ENCODE data around the gene ATP1A3. TPM values are rescaled to one million over a fixed set of nuclear protein-coding genes. Genes with fewer than 3 reads are reported as not detected.
A peak's percentile ranks its signal among the peaks of the same experiment; 100 is the strongest.

ATP1A3 gene
- total RNA-seq, 2 donors from 2014 or later, result 0.19 TPM; not detected in 1

DNA sequence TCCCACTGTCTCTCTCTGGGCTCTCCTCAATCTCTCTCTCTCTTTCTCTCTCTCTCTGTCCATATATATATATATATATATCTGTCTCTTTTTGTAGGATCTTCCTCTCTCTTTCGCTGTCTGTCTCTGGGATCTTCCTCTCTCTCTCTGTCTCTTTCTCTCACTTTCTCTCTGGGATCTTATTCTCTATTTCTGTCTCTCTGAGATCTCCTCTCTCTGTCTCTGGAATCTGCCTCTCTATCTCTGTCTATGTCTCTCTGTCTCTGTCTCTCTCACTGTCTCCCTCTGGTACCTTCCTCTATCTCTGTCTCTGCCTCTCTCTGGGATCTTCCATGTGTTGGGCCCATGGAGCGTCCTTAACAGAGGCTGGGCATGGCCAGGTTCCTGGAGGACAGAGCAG lies 3.4 kb downstream of the ATP1A3 start:
- intact Hi-C loops (cut with DNase I), result no loop called here
- DNase-seq (ENCODE audit: low spot score), result no peak

- DNase-seq (ENCODE audit: low spot score), result no peak
- intact Hi-C loops (cut with DNase I), result no loop called here
Measured at GRCh38 chr19:41990028-41990427, 4.0 kb downstream of the ATP1A3 start.

- DNase-seq (ENCODE audit: low spot score), result no peak
- intact Hi-C loops (cut with DNase I), result no loop called here
Measured at GRCh38 chr19:41988947-41989346, 5.1 kb downstream of the ATP1A3 start.

- DNase-seq (ENCODE audit: low spot score), result no peak
- intact Hi-C loops (cut with DNase I), result no loop called here
Measured at GRCh38 chr19:41987141-41987860, 6.7 kb downstream of the ATP1A3 start.

DNA sequence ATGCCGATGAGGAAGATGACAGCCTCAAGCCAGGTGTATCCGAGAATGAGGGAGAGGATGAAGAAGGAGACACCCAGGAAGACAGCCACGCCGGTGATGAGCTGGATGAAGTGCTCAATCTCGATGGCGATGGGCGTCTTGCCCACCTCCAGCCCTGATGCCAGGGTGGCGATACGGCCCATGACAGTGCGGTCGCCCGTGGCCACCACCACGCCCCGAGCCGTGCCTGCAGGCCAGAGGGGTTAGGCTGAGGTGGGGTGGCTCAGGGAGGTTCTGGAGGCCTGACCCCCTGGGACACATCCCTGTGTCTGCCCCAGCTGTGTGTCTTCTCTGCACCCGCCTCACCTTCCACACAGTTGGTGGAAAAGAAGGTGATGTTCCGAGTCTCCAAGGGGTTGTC lies 9.1 kb downstream of the ATP1A3 start:
- DNase-seq (ENCODE audit: low spot score), result no peak
- intact Hi-C loops (cut with DNase I), result no loop called here

DNA sequence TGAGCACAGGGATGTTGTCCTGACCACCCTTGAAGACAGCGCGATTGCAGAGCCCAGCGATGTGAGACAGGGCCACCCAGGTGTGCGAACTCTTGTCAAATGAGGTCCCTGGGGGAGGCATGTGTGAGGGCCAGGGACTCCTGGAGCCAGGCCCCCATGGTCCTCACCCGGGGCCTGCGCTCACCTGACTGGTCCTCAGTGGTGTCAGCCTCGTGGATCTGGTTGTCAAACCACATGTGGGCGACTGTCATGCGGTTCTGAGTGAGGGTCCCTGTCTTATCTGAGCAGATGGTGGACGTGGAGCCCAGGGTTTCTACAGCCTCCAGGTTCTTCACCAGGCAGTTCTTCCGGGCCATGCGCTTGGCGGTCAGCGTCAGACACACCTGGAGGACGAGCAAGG lies 12.3 kb downstream of the ATP1A3 start:
- no peak for DNase-seq (ENCODE audit: low spot score)
- intact Hi-C loops (cut with DNase I), result no loop called here

DNA sequence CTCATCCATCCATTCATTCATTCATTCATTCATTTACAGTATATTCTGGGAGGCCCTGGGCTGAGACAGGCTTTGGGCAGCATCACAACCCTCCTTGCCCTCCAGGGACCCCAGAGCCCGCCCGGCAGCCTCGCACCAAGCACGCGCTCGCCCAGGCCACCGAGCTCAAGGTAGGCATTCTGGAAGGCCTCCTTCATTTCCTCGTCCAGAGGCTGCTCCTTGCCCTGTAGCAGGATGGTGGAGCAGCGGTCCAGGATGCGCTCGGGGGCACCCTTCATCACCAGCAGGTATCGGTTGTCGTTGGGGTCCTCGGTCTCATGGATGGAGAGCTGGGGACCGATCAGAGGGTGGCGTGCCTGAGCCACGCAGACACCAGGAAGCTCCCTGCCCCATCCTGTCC lies 15.6 kb downstream of the ATP1A3 start:
- DNase-seq (ENCODE audit: low spot score), result no peak
- intact Hi-C loops (cut with DNase I), result no loop called here

GRCh38 chr19:41977916-41978315 lies 16.1 kb downstream of the ATP1A3 start:
- intact Hi-C loops (cut with DNase I), result no loop called here

DNA sequence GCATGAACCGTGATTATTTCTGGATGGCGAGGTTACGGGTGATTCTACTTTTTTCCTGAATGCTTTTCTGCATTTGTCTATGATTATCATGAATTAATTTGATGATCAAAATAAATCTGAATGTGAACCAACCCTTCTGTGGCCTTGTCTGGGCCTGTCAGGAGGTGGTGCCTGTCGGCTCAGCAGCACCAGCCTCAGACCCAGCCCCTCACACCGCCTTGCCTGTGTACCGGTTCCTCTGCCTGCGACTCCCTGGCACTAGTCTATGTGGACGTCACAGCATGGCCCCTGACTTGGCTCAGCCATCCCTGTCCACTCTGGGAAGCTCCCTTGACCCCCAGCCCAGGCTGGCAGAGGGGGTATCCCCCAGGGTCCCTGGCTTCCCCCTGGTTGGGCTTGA lies 19.4 kb downstream of the ATP1A3 start:
- intact Hi-C loops (cut with DNase I), result no loop called here
- no peak for DNase-seq (ENCODE audit: low spot score)

More at GRCh38 chr19:41977916-41978315, 16.1 kb downstream of the ATP1A3 start:
- DNase-seq (ENCODE audit: low spot score), result no peak

DNA sequence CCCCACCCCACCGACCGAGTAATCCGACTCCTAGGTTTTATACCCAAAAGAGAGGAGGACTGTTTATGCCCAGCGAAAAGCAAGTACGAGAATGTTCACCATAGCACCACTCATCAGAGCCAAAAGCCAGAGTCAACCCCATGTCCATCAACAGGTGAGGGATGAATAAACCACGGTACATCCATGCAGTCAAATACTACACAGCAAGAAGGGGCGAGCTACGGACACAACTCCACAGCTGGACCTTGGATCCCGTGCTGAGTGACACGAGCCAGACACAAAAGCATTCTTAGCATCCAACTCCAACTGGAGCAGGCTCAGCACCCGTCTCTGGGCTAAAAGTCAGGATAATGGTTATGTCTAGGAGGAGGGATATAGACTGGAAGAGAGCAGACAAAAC lies 22.7 kb downstream of the ATP1A3 start:
- no peak for DNase-seq (ENCODE audit: low spot score)
- intact Hi-C loops (cut with DNase I), result no loop called here

DNA sequence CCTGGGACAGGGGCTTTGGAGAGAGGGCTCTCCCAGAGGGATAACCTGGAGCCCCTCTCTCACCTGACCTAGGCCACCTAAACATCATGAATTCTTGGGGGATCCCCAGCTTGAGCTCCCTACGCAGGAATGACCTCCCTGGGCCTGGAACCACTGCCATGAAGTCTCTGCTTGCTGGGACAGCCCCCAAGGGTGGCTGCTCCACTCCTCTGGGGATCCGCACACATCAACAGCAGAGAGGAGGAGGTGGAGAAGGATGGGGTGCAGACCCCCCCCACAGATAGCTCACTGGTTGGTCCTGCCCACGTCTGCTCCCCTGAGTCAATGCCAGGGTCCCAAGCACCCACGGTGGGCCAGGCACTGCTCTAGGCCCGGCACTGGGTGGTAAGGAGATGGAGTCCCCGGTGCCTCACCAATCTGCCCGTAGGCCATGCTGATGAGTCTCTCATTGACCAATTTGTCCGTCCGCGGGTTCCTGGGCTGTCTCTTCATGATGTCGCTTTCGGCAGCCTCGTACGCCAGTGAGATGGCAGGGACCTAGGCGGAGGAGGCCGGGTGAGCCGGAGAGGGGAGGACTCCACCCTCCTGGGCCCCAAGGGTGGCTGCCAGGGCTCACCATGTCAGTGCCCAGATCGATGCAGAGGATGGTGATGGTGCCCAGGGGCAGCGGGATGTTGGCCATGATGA lies 24.1 kb downstream of the ATP1A3 start:
- DNase-seq (ENCODE audit: low spot score), result no peak
- intact Hi-C loops (cut with DNase I), result no loop called here

- no peak for DNase-seq (ENCODE audit: low spot score)
- intact Hi-C loops (cut with DNase I), result no loop called here
Measured at GRCh38 chr19:41968751-41969595, 25.1 kb downstream of the ATP1A3 start.

- intact Hi-C loops (cut with DNase I), result no loop called here
- DNase-seq (ENCODE audit: low spot score), result no peak
Measured at GRCh38 chr19:41967054-41967783, 26.8 kb downstream of the ATP1A3 start.

DNA sequence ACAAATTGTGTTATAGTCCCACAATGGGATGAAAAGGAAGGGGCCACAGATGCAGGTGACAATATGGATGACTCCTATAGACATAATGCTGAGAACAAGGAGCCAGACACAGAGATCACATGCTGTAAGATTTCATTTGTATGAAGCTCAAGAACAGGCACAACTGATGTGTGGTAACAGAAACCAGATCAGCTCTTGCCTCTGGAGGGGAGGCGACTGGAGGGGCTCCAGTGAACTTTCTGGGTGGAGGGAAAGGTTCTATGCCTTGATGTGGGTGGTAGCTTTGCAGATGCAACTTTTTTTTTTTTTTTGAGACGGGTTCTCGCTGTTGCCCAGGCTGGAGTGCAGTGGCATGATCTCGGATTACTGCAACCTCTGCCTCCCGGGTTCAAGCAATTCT lies 28.9 kb downstream of the ATP1A3 start:
- intact Hi-C loops (cut with DNase I), result no loop called here
- DNase-seq (ENCODE audit: low spot score), result no peak

- intact Hi-C loops (cut with DNase I), result no loop called here
- no peak for DNase-seq (ENCODE audit: low spot score)
Measured at GRCh38 chr19:41960973-41961372, 33.1 kb downstream of the ATP1A3 start.

- intact Hi-C loops (cut with DNase I), result no loop called here
- peak; percentile 96 for DNase-seq (ENCODE audit: low spot score)
Measured at GRCh38 chr19:41959056-41960053, 34.7 kb downstream of the ATP1A3 start, which contains the start of gene RABAC1. TSS of gene RABAC1 (minus strand) at chr19:41959321. CDS start at chr19:41959292, 29 bp downstream.

DNA sequence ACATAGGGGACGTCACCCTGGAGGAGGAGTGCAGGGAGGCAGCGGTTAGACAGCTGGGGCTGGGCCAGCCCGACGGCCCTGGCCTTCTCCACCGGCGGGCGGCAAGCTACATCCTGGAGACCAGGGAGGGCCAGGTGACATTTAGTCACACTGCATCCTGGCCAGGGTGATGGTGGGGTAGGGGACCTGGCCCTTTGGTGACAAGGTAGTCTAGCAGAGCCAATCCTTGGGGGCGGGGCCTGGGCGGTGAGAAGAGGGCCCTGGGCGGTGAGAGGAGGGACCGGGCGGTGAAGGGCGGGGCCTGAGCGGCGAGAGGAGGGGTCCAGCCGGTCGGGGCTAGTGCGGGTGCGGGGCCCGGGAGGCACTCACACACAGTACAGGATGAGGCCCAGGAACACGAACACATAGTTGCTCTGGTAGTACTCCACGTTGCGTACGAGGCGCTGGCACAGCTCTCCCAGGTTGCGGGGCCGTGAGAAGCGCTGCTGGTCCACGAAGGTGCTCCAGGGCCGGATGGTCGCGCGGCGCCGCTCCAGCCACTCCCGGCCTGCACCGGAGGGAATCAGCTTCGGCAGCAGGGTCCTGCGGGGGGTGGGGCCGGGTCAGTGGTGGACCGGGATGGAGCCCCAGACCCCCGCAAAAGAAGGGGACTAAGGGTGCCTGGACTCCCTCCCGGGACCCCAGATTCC lies 35.5 kb downstream of the ATP1A3 start:
- intact Hi-C loops (cut with DNase I), result no loop called here

More for the DNA sequence above, 35.5 kb downstream of the ATP1A3 start:
- peak; percentile 94 for DNase-seq (ENCODE audit: low spot score)
